K562 (cell line): Measurements from ENCODE around the gene PTPRC. TPM values are rescaled to one million over a fixed set of nuclear protein-coding genes. Genes with fewer than 3 reads are reported as not detected.

Experiments used
- HMG20B ChIP-seq: fragments of 250-450 bp; sonication (Bioruptor Pico); IDR thresholded peaks from 2 replicates; pipeline ENCODE4 v1.5.0; 2021; ENCODE audit warnings: mild to moderate bottlenecking
- NCOA6 ChIP-seq: fragments of 450-650 bp; IDR thresholded peaks from 2 replicates; pipeline ENCODE4 v1.6.1; 2017; ENCODE audit warnings: mild to moderate bottlenecking
- REST ChIP-seq, 2 experiments: fragments of 450-650 bp; formaldehyde crosslinking in 1 of 2; IDR thresholded peaks; 2 replicates each; pipeline versions ENCODE4 v1.4.0 to v1.6.1; 2014 to 2020; ENCODE audit warnings: mild to moderate bottlenecking in 2 of 2, borderline replicate concordance in 1 of 2, low read depth in 1 of 2
- SETDB1 ChIP-seq: IDR thresholded peaks from one replicate; pipeline ENCODE4 v1.6.1; 2012; ENCODE audit warnings: low read length, control low read depth, inconsistent platforms
- TRIM25 ChIP-seq: fragments of 450-650 bp; IDR thresholded peaks from 2 replicates; pipeline ENCODE4 v1.7.0; 2016; ENCODE audit warnings: borderline replicate concordance
- ZNF121 ChIP-seq: sonication (generic); formaldehyde crosslinking; conservative IDR thresholded peaks from 2 replicates; pipeline ENCODE4 v1.8.0; 2022; ENCODE audit warnings: missing genetic modification reagents
- ZNF407 ChIP-seq: fragments of 450-650 bp; IDR thresholded peaks from 2 replicates; pipeline ENCODE4 v1.6.1; 2016; ENCODE audit warnings: low read depth
- polyA plus RNA-seq, 8 experiments: library from polyadenylated mRNA; depleted of rRNA in 4 of 8; stranded (reverse) in 5 of 8; unstranded in 3 of 8; fragments of >200 nt; fragmentation: Nextera tagmentation in 2 of 8; fragmentation: Illumina TruSeq in 1 of 8; extraction: Ambion mirVana in 2 of 8; extraction: Trizol in 1 of 8; gene quantifications; 2 replicates each; pipeline versions ENCODE4 v1.2.1 to v1.2.3, GENCODE V29; 2011 to 2014; ENCODE audit warnings: inconsistent platforms in 1 of 8, missing spikeins in 1 of 8
- total RNA-seq, 7 experiments: library from RNA; depleted of rRNA in 6 of 7; stranded (reverse); fragments of >200 nt in 6 of 7; fragmentation: Illumina TruSeq in 2 of 7; extraction: Trizol in 2 of 7; gene quantifications; 2 replicates each; pipeline versions ENCODE4 v1.2.1 to v1.2.3, GENCODE V29; 2011 to 2021; ENCODE audit warnings: low replicate concordance in 1 of 7
- TF ChIP-seq, protein P1 (sequence below): fragments of 250-450 bp; sonication (Bioruptor Pico); IDR thresholded peaks from 2 replicates; pipeline ENCODE4 v1.5.0; 2020; ENCODE audit warnings: mild to moderate bottlenecking

Gene PTPRC
- total and polyA plus RNA-seq, 9 of the 15 experiments (the other 6 are each of a cell fraction or from before 2014, with no cell fraction given): 7.1 to 107 (median 62.9) TPM

- TF ChIP-seq ZNF407: no peak
- no peak for TF ChIP-seq ZNF121 (CRISPR knock-in tag)
- no peak for TF ChIP-seq SETDB1
- no peak for TF ChIP-seq HMG20B (CRISPR knock-in tag)
- TF ChIP-seq, protein P1, sequence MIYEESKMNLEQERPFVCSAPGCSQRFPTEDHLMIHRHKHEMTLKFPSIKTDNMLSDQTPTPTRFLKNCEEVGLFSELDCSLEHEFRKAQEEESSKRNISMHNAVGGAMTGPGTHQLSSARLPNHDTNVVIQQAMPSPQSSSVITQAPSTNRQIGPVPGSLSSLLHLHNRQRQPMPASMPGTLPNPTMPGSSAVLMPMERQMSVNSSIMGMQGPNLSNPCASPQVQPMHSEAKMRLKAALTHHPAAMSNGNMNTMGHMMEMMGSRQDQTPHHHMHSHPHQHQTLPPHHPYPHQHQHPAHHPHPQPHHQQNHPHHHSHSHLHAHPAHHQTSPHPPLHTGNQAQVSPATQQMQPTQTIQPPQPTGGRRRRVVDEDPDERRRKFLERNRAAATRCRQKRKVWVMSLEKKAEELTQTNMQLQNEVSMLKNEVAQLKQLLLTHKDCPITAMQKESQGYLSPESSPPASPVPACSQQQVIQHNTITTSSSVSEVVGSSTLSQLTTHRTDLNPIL (CRISPR knock-in tag): no peak
- TF ChIP-seq REST (IDR thresholded peaks at IDR 0.05; ENCODE audit: borderline replicate concordance): no peak
- no peak for TF ChIP-seq REST (CRISPR knock-in tag; IDR thresholded peaks at IDR 0.05; ENCODE audit: low read depth)
- no peak for TF ChIP-seq TRIM25
- no peak for TF ChIP-seq NCOA6
Measured at GRCh38 chr1:198632007-198632406, 6.8 kb upstream of the PTPRC start (continued).
